Measurements from ENCODE around the gene NAA80.

DNA sequence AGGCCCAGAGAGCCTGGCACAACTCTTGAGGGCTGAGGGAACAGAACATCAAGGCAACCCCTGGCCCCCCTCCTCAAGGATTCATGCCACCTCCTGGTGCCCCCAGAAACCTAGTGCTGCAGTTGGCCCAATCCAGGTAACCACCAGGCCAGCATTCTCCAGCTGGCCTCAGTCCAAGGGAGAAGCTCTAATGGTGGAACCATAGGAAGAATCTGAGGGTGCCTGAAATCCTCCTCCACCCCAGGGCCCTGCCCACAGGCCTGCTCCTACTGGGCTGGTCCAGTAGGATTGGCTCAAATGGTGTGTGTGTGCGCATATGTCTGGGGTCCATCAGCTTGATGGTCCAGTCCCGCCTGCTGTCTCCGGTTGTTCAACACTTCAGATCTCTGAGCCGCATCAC, 15.6 kb upstream of the NAA80 start:
- TF ChIP-seq, protein P1, sequence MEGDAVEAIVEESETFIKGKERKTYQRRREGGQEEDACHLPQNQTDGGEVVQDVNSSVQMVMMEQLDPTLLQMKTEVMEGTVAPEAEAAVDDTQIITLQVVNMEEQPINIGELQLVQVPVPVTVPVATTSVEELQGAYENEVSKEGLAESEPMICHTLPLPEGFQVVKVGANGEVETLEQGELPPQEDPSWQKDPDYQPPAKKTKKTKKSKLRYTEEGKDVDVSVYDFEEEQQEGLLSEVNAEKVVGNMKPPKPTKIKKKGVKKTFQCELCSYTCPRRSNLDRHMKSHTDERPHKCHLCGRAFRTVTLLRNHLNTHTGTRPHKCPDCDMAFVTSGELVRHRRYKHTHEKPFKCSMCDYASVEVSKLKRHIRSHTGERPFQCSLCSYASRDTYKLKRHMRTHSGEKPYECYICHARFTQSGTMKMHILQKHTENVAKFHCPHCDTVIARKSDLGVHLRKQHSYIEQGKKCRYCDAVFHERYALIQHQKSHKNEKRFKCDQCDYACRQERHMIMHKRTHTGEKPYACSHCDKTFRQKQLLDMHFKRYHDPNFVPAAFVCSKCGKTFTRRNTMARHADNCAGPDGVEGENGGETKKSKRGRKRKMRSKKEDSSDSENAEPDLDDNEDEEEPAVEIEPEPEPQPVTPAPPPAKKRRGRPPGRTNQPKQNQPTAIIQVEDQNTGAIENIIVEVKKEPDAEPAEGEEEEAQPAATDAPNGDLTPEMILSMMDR (IDR thresholded peaks at IDR 0.05; ENCODE audit: low read depth, low read length): no peak
- TF ChIP-seq EZH2phosphoT487 (IDR thresholded peaks at IDR 0.05; ENCODE audit: low read depth): no peak

All from OCI-LY3 (cell line).